Liver (tissue), 3 donors: ENCODE measurements around the gene ZNF579.

Source experiments
- ATF3 ChIP-seq: IDR thresholded peaks from 2 replicates; pipeline ENCODE4 v1.6.1; 2016; ENCODE audit warnings: antibody characterized with exemption
- CTCF ChIP-seq: fragments of 150-350 bp; IDR thresholded peaks from 2 replicates; pipeline ENCODE4 v1.5.1; 2017; ENCODE audit warnings: improper control_type of control experiment, low read depth, low read length; ENCODE audit not compliant: missing input control
- FOXA1 ChIP-seq: IDR thresholded peaks from 2 replicates; pipeline ENCODE4 v1.6.1; 2016; ENCODE audit warnings: antibody characterized with exemption
- GABPA ChIP-seq, 2 donors: IDR thresholded peaks in 1 of 2; conservative IDR thresholded peaks in 1 of 2; 2 replicates each; pipeline ENCODE4 v1.6.1; 2016; ENCODE audit warnings: antibody characterized with exemption in 2 of 2, mild to moderate bottlenecking in 1 of 2, moderate library complexity in 1 of 2
- RAD21 ChIP-seq, 2 donors: IDR thresholded peaks; 2 replicates each; pipeline ENCODE4 v1.6.1; 2016; ENCODE audit warnings: antibody characterized with exemption in 2 of 2, mild to moderate bottlenecking in 2 of 2
- REST ChIP-seq: IDR thresholded peaks from 2 replicates; pipeline ENCODE4 v1.6.1; 2016; ENCODE audit warnings: antibody characterized with exemption, mild to moderate bottlenecking
- SP1 ChIP-seq: IDR thresholded peaks from 2 replicates; pipeline ENCODE4 v1.6.1; 2018; ENCODE audit warnings: antibody characterized with exemption, mild to moderate bottlenecking
- TAF1 ChIP-seq: conservative IDR thresholded peaks from 2 replicates; pipeline ENCODE4 v1.6.1; 2016; ENCODE audit warnings: antibody characterized with exemption, mild to moderate bottlenecking
- donor health status: healthy.
- donor health status: healthy.

- no peak for TF ChIP-seq TAF1
- no peak for TF ChIP-seq CTCF
- TF ChIP-seq REST = no peak
- TF ChIP-seq FOXA1 = no peak
- TF ChIP-seq GABPA (IDR thresholded peaks at IDR 0.05 in 1 of 2, conservative IDR thresholded peaks at IDR 0.05 in 1 of 2) = no peak
- no peak for TF ChIP-seq RAD21 (IDR thresholded peaks at IDR 0.05)
- TF ChIP-seq SP1 = no peak
- TF ChIP-seq ATF3 = no peak
These were observed 53.2 kb downstream of the ZNF579 start for GRCh38 chr19:55527197-55528029.
